Upper lobe of left lung (tissue), 4 donors: Measurements from ENCODE around the gene TACC2.

Experiments
- CTCF ChIP-seq, 6 experiments: fragments of 450-650 bp in 4 of 6; fragments of 200-600 bp in 2 of 6; sonication (generic) in 2 of 6; IDR thresholded peaks; one replicate each; pipeline ENCODE4 v1.5.1; 2016 to 2019; ENCODE audit warnings: antibody characterized with exemption in 6 of 6
- EP300 ChIP-seq, 4 donors: sonication (generic); formaldehyde crosslinking; IDR thresholded peaks; one replicate each; pipeline ENCODE4 v1.5.1; 2017; ENCODE audit warnings: antibody characterized with exemption in 4 of 4, control low read depth in 2 of 4
- POLR2A ChIP-seq, 4 donors: fragments of 450-650 bp; IDR thresholded peaks; one replicate each; pipeline ENCODE4 v1.5.1; 2016 to 2017; ENCODE audit warnings: antibody characterized with exemption in 4 of 4, mild to moderate bottlenecking in 2 of 4

DNA sequence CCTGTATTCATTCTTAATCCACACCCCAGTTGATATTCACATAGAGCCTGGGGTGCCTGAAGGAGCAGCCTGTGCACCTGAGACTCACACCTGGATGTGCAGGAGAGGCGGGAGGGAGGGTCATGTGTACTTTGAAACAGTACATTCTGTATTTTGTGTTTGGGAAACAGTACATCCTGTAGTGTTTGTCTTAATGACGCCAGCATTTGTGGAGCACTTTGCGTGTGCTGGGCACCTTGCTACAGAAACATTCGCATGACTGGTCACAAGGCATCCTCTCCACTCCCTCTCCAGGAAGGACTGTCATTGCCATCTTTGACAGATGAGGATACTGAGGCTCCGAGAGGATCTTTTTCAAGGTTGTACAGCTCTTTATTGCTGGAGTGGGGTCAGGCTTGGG lies 132.1 kb downstream of the TACC2 start:
- TF ChIP-seq EP300 (IDR thresholded peaks at IDR 0.05) (peak; percentile 86 to 100 (median 100)), CTCF (IDR thresholded peaks at IDR 0.05) (no peak), POLR2A (IDR thresholded peaks at IDR 0.05) (peak in 1 of 4 donors; percentile 56)
